CD14-positive monocyte (primary cell): ENCODE measurements around the gene TAL2. TPM values are rescaled to one million over a fixed set of nuclear protein-coding genes. Genes with fewer than 3 reads are reported as not detected.

Experiments used
- DNase-seq, 3 donors: peaks; one replicate each; pipeline ENCODE4 v3.0.0-alpha.2; 2011 to 2022
- H2AFZ ChIP-seq: 2 replicates; pipeline ENCODE4 v1.6.0; 2012; ENCODE audit warnings: mild to moderate bottlenecking, low read depth, low read length, inconsistent platforms; ENCODE audit not compliant: insufficient read depth, poor library complexity, severe bottlenecking
- H3K27ac ChIP-seq, 2 donors: 1 replicate in 1 of 2; 2 replicates in 1 of 2; pipeline ENCODE4 v1.5.1; 2012 to 2013; ENCODE audit warnings: low read length in 2 of 2, control low read depth in 1 of 2, inconsistent platforms in 1 of 2, low read depth in 1 of 2, mild to moderate bottlenecking in 1 of 2
- H3K27me3 ChIP-seq, 2 donors: one replicate each; pipeline versions ENCODE4 v1.6.0 to v1.6.1; 2011 to 2013; ENCODE audit warnings: low read length in 2 of 2; ENCODE audit not compliant: control insufficient read depth in 2 of 2, insufficient read depth in 2 of 2
- H3K36me3 ChIP-seq, 2 donors: replicated peaks in 1 of 2; 1 replicate in 1 of 2; 2 replicates in 1 of 2; pipeline versions ENCODE4 v1.5.1 to v1.6.1; 2012 to 2013; ENCODE audit warnings: low read length in 2 of 2, control low read depth in 1 of 2, inconsistent platforms in 1 of 2, mild to moderate bottlenecking in 1 of 2; ENCODE audit not compliant: insufficient read depth in 2 of 2, control insufficient read depth in 1 of 2
- H3K4me1 ChIP-seq, 2 donors: 1 replicate in 1 of 2; 2 replicates in 1 of 2; pipeline versions ENCODE4 v1.5.1 to v1.6.1; 2012 to 2013; ENCODE audit warnings: low read length in 2 of 2, control low read depth in 1 of 2, inconsistent platforms in 1 of 2, mild to moderate bottlenecking in 1 of 2, moderate library complexity in 1 of 2; ENCODE audit not compliant: insufficient read depth in 2 of 2, control insufficient read depth in 1 of 2
- H3K4me2 ChIP-seq: replicated peaks from 2 replicates; pipeline ENCODE3; 2012; ENCODE audit warnings: low read length, moderate library complexity, mild to moderate bottlenecking; ENCODE audit not compliant: poor library complexity, severe bottlenecking; ENCODE audit errors: extremely low read depth
- H3K4me3 ChIP-seq, 3 experiments: fragments of 200-600 bp in 1 of 3; sonication (generic) in 1 of 3; replicated peaks in 1 of 3; 1 replicate in 2 of 3; 2 replicates in 1 of 3; pipeline ENCODE4 v1.5.1; 2011 to 2013; ENCODE audit warnings: low read length in 3 of 3, mild to moderate bottlenecking in 3 of 3, control low read depth in 2 of 3, low read depth in 2 of 3, inconsistent platforms in 1 of 3, moderate library complexity in 1 of 3
- H3K79me2 ChIP-seq: 2 replicates; pipeline ENCODE4 v1.6.0; 2012; ENCODE audit warnings: mild to moderate bottlenecking, control low read depth, inconsistent platforms, low read length, moderate library complexity; ENCODE audit not compliant: insufficient read depth
- H3K9ac ChIP-seq: 2 replicates; pipeline ENCODE4 v1.6.0; 2017; ENCODE audit warnings: low read length, mild to moderate bottlenecking; ENCODE audit not compliant: insufficient read depth, poor library complexity, severe bottlenecking
- H3K9me3 ChIP-seq, 2 donors: replicated peaks in 1 of 2; 1 replicate in 1 of 2; 2 replicates in 1 of 2; pipeline versions ENCODE4 v1.5.1 to v1.6.1; 2012 to 2013; ENCODE audit warnings: low read length in 2 of 2, control low read depth in 1 of 2; ENCODE audit not compliant: control insufficient read depth in 1 of 2, insufficient read depth in 1 of 2
- H4K20me1 ChIP-seq: 2 replicates; pipeline ENCODE4 v1.6.0; 2012; ENCODE audit warnings: mild to moderate bottlenecking, low read length, control low read depth, moderate library complexity; ENCODE audit not compliant: insufficient read depth
- H3K27ac Mint-ChIP-seq, 7 donors: one replicate each; pipeline ENCODE4 v1.8.0; 2020; ENCODE audit warnings: mild to moderate bottlenecking in 7 of 7, mixed read lengths in 7 of 7, moderate library complexity in 6 of 7, inconsistent platforms in 2 of 7
- H3K27me3 Mint-ChIP-seq, 3 donors: one replicate each; pipeline ENCODE4 v1.8.0; 2021 to 2022; ENCODE audit warnings: low read depth in 3 of 3, mild to moderate bottlenecking in 3 of 3, mixed read lengths in 3 of 3, moderate library complexity in 3 of 3, inconsistent platforms in 1 of 3
- H3K36me3 Mint-ChIP-seq, 2 donors: one replicate each; pipeline ENCODE4 v1.8.0; 2020; ENCODE audit warnings: mixed read lengths in 2 of 2, inconsistent platforms in 1 of 2, mild to moderate bottlenecking in 1 of 2
- H3K4me1 Mint-ChIP-seq: one replicate; pipeline ENCODE4 v1.8.0; 2020; ENCODE audit warnings: mild to moderate bottlenecking, mixed read lengths
- H3K4me3 Mint-ChIP-seq, 2 donors: one replicate each; pipeline ENCODE4 v1.8.0; 2020; ENCODE audit warnings: mild to moderate bottlenecking in 2 of 2, mixed read lengths in 2 of 2, moderate library complexity in 1 of 2
- H3K9me3 Mint-ChIP-seq, 7 donors: one replicate each; pipeline ENCODE4 v1.8.0; 2020 to 2022; ENCODE audit warnings: mixed read lengths in 7 of 7, mild to moderate bottlenecking in 6 of 7, moderate library complexity in 6 of 7, inconsistent platforms in 2 of 7
- WGBS: methylation state at CpG from one replicate; pipeline ENCODE4 v1.1.5; 2013; ENCODE audit warnings: missing lambda C conversion rate; ENCODE audit not compliant: insufficient coverage; 5-methylcytosine and 5-hydroxymethylcytosine counted together
- intact Hi-C, 2 donors: fragments of 100-400 bp; cut with micrococcal nuclease; formaldehyde crosslinking; loops; one replicate each; pipeline versions ENCODE4 v1.15.0 to v1.15.1; 2023
- polyA plus RNA-seq, 3 donors: library from polyadenylated mRNA; depleted of rRNA in 1 of 3; unstranded in 2 of 3; stranded (reverse) in 1 of 3; fragments of 300-500 nt in 2 of 3; fragments of >200 nt in 1 of 3; fragmentation: Illumina TruSeq in 2 of 3; gene quantifications; 1 replicate in 2 of 3; 2 replicates in 1 of 3; pipeline ENCODE4 v1.2.3, GENCODE V29; 2012 to 2021
- TF ChIP-seq, protein P1 (sequence below): fragments of 200-600 bp; IDR thresholded peaks from one replicate; pipeline ENCODE4 v1.8.0; 2022; ENCODE audit warnings: antibody characterized with exemption, mild to moderate bottlenecking

The TAL2 gene
- polyA plus RNA-seq, 3 donors, result not detected

DNA sequence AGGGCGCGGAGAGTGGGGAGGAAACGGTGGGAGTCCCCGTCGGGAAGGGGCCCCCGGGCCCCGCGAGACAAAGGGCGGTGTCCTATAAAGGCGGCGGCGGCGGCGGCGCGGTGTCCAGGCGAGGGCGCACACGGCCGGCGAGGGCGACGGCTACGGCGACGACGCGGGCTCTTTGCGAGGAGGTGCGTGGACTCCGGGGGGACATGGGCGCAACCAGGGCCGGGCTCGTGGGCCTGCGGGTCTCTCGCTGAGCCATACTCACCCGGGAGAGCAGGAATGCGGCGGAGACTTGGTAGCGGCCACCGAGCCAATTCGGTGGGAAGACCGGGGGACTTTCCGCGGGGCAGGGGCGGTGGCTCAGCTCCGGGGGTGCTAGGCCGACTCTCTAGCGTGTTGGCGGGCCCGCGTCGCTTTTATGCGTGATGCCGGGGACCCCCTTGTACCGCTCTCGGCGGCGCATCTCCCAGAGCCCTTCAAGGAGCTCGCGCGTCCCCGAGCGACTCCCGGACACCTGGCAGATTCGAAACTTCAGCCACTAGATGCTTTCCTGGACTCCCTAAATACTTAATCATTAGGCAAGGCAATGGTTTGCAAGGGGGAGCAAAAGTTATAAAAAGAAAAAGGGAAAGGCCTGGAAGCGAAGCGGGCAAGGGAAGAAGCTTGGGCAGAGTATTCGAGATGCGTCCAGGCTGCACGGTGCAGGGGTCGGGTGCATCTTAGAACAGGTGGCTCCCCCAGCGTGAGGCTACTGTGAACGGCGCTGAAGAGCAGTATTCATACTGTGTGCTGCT, 5.9 kb upstream of the TAL2 start:
- H3K36me3 ChIP-seq, result no peaks in the 10 kb centered on the region
- H3K9ac ChIP-seq, result peak overlapping the region; percentile 34
- no peak overlapping the region for H3K27ac ChIP-seq
- Mint-ChIP-seq H3K27ac (no peak overlapping the region), H3K27me3 (peaks cover 28 to 47% (median 34%) of the 10 kb centered on the region in 3 donors), H3K4me1 (peaks cover 11% of the 10 kb centered on the region), H3K9me3 (peaks cover 0 to 3% (median 1%) of the 10 kb centered on the region in 7 donors), H3K36me3 (peaks cover 0 to 8% of the 10 kb centered on the region in 2 donors), H3K4me3 (peak overlapping the region; percentile 77 to 96)
- peaks cover 24 to 32% of the 10 kb centered on the region in 2 donors for H3K27me3 ChIP-seq
- peak overlapping the region; percentile 77 for H2AFZ ChIP-seq
- TF ChIP-seq, protein P1, sequence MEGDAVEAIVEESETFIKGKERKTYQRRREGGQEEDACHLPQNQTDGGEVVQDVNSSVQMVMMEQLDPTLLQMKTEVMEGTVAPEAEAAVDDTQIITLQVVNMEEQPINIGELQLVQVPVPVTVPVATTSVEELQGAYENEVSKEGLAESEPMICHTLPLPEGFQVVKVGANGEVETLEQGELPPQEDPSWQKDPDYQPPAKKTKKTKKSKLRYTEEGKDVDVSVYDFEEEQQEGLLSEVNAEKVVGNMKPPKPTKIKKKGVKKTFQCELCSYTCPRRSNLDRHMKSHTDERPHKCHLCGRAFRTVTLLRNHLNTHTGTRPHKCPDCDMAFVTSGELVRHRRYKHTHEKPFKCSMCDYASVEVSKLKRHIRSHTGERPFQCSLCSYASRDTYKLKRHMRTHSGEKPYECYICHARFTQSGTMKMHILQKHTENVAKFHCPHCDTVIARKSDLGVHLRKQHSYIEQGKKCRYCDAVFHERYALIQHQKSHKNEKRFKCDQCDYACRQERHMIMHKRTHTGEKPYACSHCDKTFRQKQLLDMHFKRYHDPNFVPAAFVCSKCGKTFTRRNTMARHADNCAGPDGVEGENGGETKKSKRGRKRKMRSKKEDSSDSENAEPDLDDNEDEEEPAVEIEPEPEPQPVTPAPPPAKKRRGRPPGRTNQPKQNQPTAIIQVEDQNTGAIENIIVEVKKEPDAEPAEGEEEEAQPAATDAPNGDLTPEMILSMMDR, result peak; percentile 33
- H4K20me1 ChIP-seq, result no peaks in the 10 kb centered on the region
- H3K4me3 ChIP-seq, result peak overlapping the region; percentile 26 to 70 (median 30)
- H3K9me3 ChIP-seq, result peaks cover 0 to 4% of the 10 kb centered on the region in 2 donors
- WGBS, result under 1% methylated on average over 65 of the region's 75 CpGs
- peaks cover 6 to 11% of the 10 kb centered on the region in 2 donors for H3K4me1 ChIP-seq
- no peaks in the 10 kb centered on the region for H3K79me2 ChIP-seq
- DNase-seq, result peak in 1 of 3 donors; percentile 12
- H3K4me2 ChIP-seq, result peak overlapping the region; percentile 75
- intact Hi-C loops, result no loop called here

- Mint-ChIP-seq H3K4me1 (peaks cover 11% of the 10 kb centered on the region), H3K36me3 (peaks cover 0 to 8% of the 10 kb centered on the region in 2 donors), H3K4me3 (no peak overlapping the region), H3K27me3 (peaks cover 26 to 48% (median 31%) of the 10 kb centered on the region in 3 donors), H3K9me3 (peaks cover 0 to 3% (median 1%) of the 10 kb centered on the region in 7 donors), H3K27ac (no peak overlapping the region)
- Histone ChIP-seq H3K27me3 (peaks cover 24 to 32% of the 10 kb centered on the region in 2 donors), H3K4me3 (no peak overlapping the region), H2AFZ (no peak overlapping the region), H4K20me1 (no peaks in the 10 kb centered on the region), H3K9me3 (peaks cover 0 to 4% of the 10 kb centered on the region in 2 donors), H3K4me1 (peaks cover 6 to 11% of the 10 kb centered on the region in 2 donors), H3K27ac (no peak overlapping the region), H3K36me3 (no peaks in the 10 kb centered on the region), H3K9ac (no peak overlapping the region), H3K4me2 (no peak overlapping the region), H3K79me2 (no peaks in the 10 kb centered on the region)
- no CpG with 5 or more reads among the region's 2 CpGs for WGBS
- no peak for DNase-seq
- TF ChIP-seq, protein P1, result no peak
- intact Hi-C loops, result no loop called here
Measured at GRCh38 chr9:105658351-105658750, 3.9 kb upstream of the TAL2 start.
